CD14-positive monocyte (primary cell): ENCODE results near the gene SETD4. TPM values are rescaled to one million over a fixed set of nuclear protein-coding genes. Genes with fewer than 3 reads are reported as not detected.

ENCODE experiments used
- DNase-seq, 3 donors: peaks; one replicate each; pipeline ENCODE4 v3.0.0-alpha.2; 2011 to 2022
- H2AFZ ChIP-seq: 2 replicates; pipeline ENCODE4 v1.6.0; 2012; ENCODE audit warnings: mild to moderate bottlenecking, low read depth, low read length, inconsistent platforms; ENCODE audit not compliant: insufficient read depth, poor library complexity, severe bottlenecking
- H3K27ac ChIP-seq, 2 donors: 1 replicate in 1 of 2; 2 replicates in 1 of 2; pipeline ENCODE4 v1.5.1; 2012 to 2013; ENCODE audit warnings: low read length in 2 of 2, control low read depth in 1 of 2, inconsistent platforms in 1 of 2, low read depth in 1 of 2, mild to moderate bottlenecking in 1 of 2
- H3K27me3 ChIP-seq, 2 donors: one replicate each; pipeline versions ENCODE4 v1.6.0 to v1.6.1; 2011 to 2013; ENCODE audit warnings: low read length in 2 of 2; ENCODE audit not compliant: control insufficient read depth in 2 of 2, insufficient read depth in 2 of 2
- H3K36me3 ChIP-seq, 2 donors: replicated peaks in 1 of 2; 1 replicate in 1 of 2; 2 replicates in 1 of 2; pipeline versions ENCODE4 v1.5.1 to v1.6.1; 2012 to 2013; ENCODE audit warnings: low read length in 2 of 2, control low read depth in 1 of 2, inconsistent platforms in 1 of 2, mild to moderate bottlenecking in 1 of 2; ENCODE audit not compliant: insufficient read depth in 2 of 2, control insufficient read depth in 1 of 2
- H3K4me1 ChIP-seq, 2 donors: 1 replicate in 1 of 2; 2 replicates in 1 of 2; pipeline versions ENCODE4 v1.5.1 to v1.6.1; 2012 to 2013; ENCODE audit warnings: low read length in 2 of 2, control low read depth in 1 of 2, inconsistent platforms in 1 of 2, mild to moderate bottlenecking in 1 of 2, moderate library complexity in 1 of 2; ENCODE audit not compliant: insufficient read depth in 2 of 2, control insufficient read depth in 1 of 2
- H3K4me2 ChIP-seq: replicated peaks from 2 replicates; pipeline ENCODE3; 2012; ENCODE audit warnings: low read length, moderate library complexity, mild to moderate bottlenecking; ENCODE audit not compliant: poor library complexity, severe bottlenecking; ENCODE audit errors: extremely low read depth
- H3K4me3 ChIP-seq, 3 experiments: fragments of 200-600 bp in 1 of 3; sonication (generic) in 1 of 3; replicated peaks in 1 of 3; 1 replicate in 2 of 3; 2 replicates in 1 of 3; pipeline ENCODE4 v1.5.1; 2011 to 2013; ENCODE audit warnings: low read length in 3 of 3, mild to moderate bottlenecking in 3 of 3, control low read depth in 2 of 3, low read depth in 2 of 3, inconsistent platforms in 1 of 3, moderate library complexity in 1 of 3
- H3K79me2 ChIP-seq: 2 replicates; pipeline ENCODE4 v1.6.0; 2012; ENCODE audit warnings: mild to moderate bottlenecking, control low read depth, inconsistent platforms, low read length, moderate library complexity; ENCODE audit not compliant: insufficient read depth
- H3K9ac ChIP-seq: 2 replicates; pipeline ENCODE4 v1.6.0; 2017; ENCODE audit warnings: low read length, mild to moderate bottlenecking; ENCODE audit not compliant: insufficient read depth, poor library complexity, severe bottlenecking
- H3K9me3 ChIP-seq, 2 donors: replicated peaks in 1 of 2; 1 replicate in 1 of 2; 2 replicates in 1 of 2; pipeline versions ENCODE4 v1.5.1 to v1.6.1; 2012 to 2013; ENCODE audit warnings: low read length in 2 of 2, control low read depth in 1 of 2; ENCODE audit not compliant: control insufficient read depth in 1 of 2, insufficient read depth in 1 of 2
- H4K20me1 ChIP-seq: 2 replicates; pipeline ENCODE4 v1.6.0; 2012; ENCODE audit warnings: mild to moderate bottlenecking, low read length, control low read depth, moderate library complexity; ENCODE audit not compliant: insufficient read depth
- H3K27ac Mint-ChIP-seq, 7 donors: one replicate each; pipeline ENCODE4 v1.8.0; 2020; ENCODE audit warnings: mild to moderate bottlenecking in 7 of 7, mixed read lengths in 7 of 7, moderate library complexity in 6 of 7, inconsistent platforms in 2 of 7
- H3K27me3 Mint-ChIP-seq, 3 donors: one replicate each; pipeline ENCODE4 v1.8.0; 2021 to 2022; ENCODE audit warnings: low read depth in 3 of 3, mild to moderate bottlenecking in 3 of 3, mixed read lengths in 3 of 3, moderate library complexity in 3 of 3, inconsistent platforms in 1 of 3
- H3K36me3 Mint-ChIP-seq, 2 donors: one replicate each; pipeline ENCODE4 v1.8.0; 2020; ENCODE audit warnings: mixed read lengths in 2 of 2, inconsistent platforms in 1 of 2, mild to moderate bottlenecking in 1 of 2
- H3K4me1 Mint-ChIP-seq: one replicate; pipeline ENCODE4 v1.8.0; 2020; ENCODE audit warnings: mild to moderate bottlenecking, mixed read lengths
- H3K4me3 Mint-ChIP-seq, 2 donors: one replicate each; pipeline ENCODE4 v1.8.0; 2020; ENCODE audit warnings: mild to moderate bottlenecking in 2 of 2, mixed read lengths in 2 of 2, moderate library complexity in 1 of 2
- H3K9me3 Mint-ChIP-seq, 7 donors: one replicate each; pipeline ENCODE4 v1.8.0; 2020 to 2022; ENCODE audit warnings: mixed read lengths in 7 of 7, mild to moderate bottlenecking in 6 of 7, moderate library complexity in 6 of 7, inconsistent platforms in 2 of 7
- WGBS: methylation state at CpG from one replicate; pipeline ENCODE4 v1.1.5; 2013; ENCODE audit warnings: missing lambda C conversion rate; ENCODE audit not compliant: insufficient coverage; 5-methylcytosine and 5-hydroxymethylcytosine counted together
- intact Hi-C, 2 donors: fragments of 100-400 bp; cut with micrococcal nuclease; formaldehyde crosslinking; loops; one replicate each; pipeline versions ENCODE4 v1.15.0 to v1.15.1; 2023
- polyA plus RNA-seq, 3 donors: library from polyadenylated mRNA; depleted of rRNA in 1 of 3; unstranded in 2 of 3; stranded (reverse) in 1 of 3; fragments of 300-500 nt in 2 of 3; fragments of >200 nt in 1 of 3; fragmentation: Illumina TruSeq in 2 of 3; gene quantifications; 1 replicate in 2 of 3; 2 replicates in 1 of 3; pipeline ENCODE4 v1.2.3, GENCODE V29; 2012 to 2021
- TF ChIP-seq, protein P1 (sequence below): fragments of 200-600 bp; IDR thresholded peaks from one replicate; pipeline ENCODE4 v1.8.0; 2022; ENCODE audit warnings: antibody characterized with exemption, mild to moderate bottlenecking

The SETD4 gene
- polyA plus RNA-seq, 3 donors: 4.1 to 10.8 (median 4.3) TPM

DNA sequence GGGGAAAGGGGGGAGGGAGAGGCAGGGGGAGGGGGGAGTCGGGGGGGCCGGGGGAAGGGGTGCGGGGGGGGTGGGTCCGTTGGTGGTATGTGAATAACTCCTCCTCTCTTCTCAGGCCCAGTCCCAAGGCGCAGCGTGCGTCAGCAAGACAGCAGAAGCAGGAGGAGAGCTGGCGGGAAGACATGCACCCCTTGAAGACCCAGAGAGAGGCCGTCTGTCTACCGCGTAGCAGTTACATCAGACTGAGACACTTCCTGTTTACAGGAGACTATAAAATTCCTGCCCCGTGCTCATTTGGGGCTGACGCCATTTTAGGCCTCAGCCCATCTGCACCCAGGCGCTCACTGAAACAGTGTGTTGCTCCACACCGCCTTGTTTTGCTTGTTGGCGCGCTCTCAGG, 55.3 kb downstream of the SETD4 start:
- no peaks in the 10 kb centered on the region for H3K4me1 ChIP-seq
- no peak overlapping the region for H3K9ac ChIP-seq
- intact Hi-C loops: no loop called here
- no peaks in the 10 kb centered on the region for H3K4me1 Mint-ChIP-seq
- H3K4me2 ChIP-seq: no peak overlapping the region
- no peaks in the 10 kb centered on the region for H3K36me3 Mint-ChIP-seq
- no peak overlapping the region for H3K27ac ChIP-seq
- H3K36me3 ChIP-seq: no peaks in the 10 kb centered on the region
- H3K4me3 ChIP-seq: no peak overlapping the region
- peaks cover 0 to 5% of the 10 kb centered on the region in 2 donors for H3K27me3 ChIP-seq
- H3K9me3 Mint-ChIP-seq: peaks cover 2 to 10% (median 4%) of the 10 kb centered on the region in 7 donors
- H3K27ac Mint-ChIP-seq: no peak overlapping the region
- WGBS: 73% methylated on average over 13 of the region's 17 CpGs
- H3K4me3 Mint-ChIP-seq: no peak overlapping the region
- DNase-seq: no peak
- H3K79me2 ChIP-seq: no peaks in the 10 kb centered on the region
- TF ChIP-seq, protein P1, sequence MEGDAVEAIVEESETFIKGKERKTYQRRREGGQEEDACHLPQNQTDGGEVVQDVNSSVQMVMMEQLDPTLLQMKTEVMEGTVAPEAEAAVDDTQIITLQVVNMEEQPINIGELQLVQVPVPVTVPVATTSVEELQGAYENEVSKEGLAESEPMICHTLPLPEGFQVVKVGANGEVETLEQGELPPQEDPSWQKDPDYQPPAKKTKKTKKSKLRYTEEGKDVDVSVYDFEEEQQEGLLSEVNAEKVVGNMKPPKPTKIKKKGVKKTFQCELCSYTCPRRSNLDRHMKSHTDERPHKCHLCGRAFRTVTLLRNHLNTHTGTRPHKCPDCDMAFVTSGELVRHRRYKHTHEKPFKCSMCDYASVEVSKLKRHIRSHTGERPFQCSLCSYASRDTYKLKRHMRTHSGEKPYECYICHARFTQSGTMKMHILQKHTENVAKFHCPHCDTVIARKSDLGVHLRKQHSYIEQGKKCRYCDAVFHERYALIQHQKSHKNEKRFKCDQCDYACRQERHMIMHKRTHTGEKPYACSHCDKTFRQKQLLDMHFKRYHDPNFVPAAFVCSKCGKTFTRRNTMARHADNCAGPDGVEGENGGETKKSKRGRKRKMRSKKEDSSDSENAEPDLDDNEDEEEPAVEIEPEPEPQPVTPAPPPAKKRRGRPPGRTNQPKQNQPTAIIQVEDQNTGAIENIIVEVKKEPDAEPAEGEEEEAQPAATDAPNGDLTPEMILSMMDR: no peak
- no peak overlapping the region for H2AFZ ChIP-seq
- H3K9me3 ChIP-seq: no peaks in the 10 kb centered on the region
- H3K27me3 Mint-ChIP-seq: peaks cover 1 to 11% (median 8%) of the 10 kb centered on the region in 3 donors
- no peaks in the 10 kb centered on the region for H4K20me1 ChIP-seq

DNA sequence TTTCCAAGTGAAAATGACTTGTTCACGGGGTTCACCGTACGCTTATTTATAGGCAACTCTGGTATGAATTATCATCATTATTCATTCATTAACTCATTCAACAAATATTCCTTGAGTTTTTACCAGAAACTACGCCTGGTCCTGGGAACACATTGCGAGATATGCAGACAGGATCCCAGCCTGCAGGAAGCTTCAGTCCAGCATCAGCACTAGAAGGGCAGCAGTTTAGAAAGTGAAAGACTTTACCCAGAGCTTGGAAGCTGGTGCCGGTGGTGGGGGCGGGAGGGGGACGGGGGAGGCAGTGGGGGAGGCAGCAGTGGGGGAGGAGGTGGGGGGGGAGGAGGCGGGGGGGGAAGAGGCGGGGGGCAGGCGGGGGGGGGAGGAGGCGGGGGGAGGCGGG, 55.9 kb downstream of the SETD4 start:
- Histone ChIP-seq H3K9me3 (no peaks in the 10 kb centered on the region), H3K4me1 (no peaks in the 10 kb centered on the region), H3K27ac (no peak overlapping the region), H2AFZ (no peak overlapping the region), H4K20me1 (no peaks in the 10 kb centered on the region), H3K36me3 (no peaks in the 10 kb centered on the region), H3K9ac (no peak overlapping the region), H3K27me3 (peaks cover 0 to 2% of the 10 kb centered on the region in 2 donors), H3K79me2 (no peaks in the 10 kb centered on the region), H3K4me2 (no peak overlapping the region), H3K4me3 (no peak overlapping the region)
- Mint-ChIP-seq H3K4me3 (no peak overlapping the region), H3K27ac (no peak overlapping the region), H3K36me3 (no peaks in the 10 kb centered on the region), H3K4me1 (no peaks in the 10 kb centered on the region), H3K27me3 (peaks cover 1 to 14% (median 8%) of the 10 kb centered on the region in 3 donors), H3K9me3 (peaks cover 2 to 10% (median 4%) of the 10 kb centered on the region in 7 donors)
- intact Hi-C loops: no loop called here
- no peak for DNase-seq
- TF ChIP-seq, protein P1: no peak
- no CpG with 5 or more reads among the region's 13 CpGs for WGBS
